EL (cell line): Measurements from ENCODE around the gene TSC22D2.

ENCODE experiments used
- DNase-seq: peaks from one replicate; pipeline ENCODE4 v3.0.0-alpha.2; 2016

TSC22D2 gene

DNA sequence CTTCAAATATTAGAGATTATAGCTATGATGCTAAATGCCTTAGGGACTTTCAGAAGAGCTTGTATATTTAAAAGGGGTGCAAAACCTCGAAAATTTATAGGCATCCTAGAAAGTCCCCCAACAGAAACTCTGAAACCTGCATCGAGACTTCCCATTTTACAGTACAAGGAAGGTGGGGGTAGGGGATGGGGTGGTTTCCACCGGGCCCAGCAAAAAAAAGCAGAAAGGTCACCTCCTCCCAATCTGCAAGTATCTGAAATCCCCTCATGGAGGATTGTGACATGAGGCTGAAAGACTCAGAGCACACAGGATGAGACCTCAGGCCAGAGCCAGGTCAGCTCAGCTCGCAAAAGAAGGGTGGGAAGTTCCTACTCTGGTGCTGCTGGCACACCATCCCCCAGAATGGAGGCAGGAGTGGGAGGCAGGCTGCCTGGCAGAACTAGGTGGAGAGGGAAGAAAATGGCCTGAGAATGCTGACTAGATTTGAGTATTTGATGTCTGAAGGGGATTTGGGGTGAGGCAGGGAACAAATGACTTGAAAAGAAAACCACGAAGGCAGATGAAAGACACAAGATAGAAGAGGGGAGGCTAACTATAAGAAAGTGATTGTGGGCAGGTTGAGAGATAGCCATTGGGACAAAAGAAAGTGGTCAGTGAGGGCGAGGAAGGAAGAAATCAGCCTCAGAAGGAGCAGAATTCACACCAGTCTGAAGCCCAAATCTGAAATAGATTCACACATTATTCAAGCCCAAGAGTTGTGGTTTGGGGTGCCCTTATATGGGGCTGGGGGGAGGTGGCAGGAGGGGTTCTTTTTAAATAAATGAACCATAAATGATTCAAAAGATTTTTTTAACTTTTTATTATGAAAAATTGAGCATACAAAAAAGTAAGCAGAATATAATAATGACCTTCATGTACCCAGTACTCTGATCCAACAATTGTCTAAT lies 22.5 kb upstream of the TSC22D2 start:
- no peak for DNase-seq

DNA sequence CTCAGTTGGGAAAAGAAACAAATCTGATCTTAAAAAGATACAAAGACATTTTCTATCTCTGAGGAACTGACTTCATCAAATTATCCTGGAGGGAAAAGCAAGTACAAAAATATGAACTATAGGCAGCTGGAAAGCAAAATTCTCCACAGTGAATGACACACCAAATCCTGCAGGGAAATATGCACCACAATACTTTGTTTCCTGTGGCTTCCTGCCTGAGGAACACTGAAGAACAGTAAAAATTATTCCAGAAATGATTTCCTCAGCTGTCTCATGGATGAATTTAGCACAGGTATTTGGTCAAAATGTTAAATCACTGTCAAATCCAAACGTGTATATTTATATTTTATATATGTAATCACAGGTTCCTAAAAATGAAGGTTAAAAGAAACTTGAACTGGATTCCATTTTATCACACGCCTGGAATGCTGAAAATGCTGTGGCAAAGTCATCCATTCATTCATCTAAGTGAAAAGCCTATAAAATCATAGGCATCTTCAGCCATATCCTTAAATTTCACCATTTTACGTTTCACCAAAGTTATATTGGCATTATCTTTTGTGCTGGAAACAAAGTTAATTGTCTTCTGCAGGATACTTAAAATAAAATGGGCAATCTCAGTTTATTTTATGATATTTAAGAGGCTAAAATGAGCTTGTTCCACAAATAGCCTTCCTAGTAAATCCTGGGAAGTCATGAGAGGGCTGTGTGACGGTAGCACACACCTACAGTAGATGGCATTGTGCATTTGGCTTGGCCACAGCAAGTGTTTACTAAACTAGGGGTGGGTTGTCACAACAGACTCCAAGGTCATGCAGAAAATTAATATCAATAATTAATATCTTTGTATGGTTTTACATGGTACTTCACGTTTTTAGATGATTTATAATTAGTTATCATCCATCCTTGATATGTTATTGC lies 19.3 kb upstream of the TSC22D2 start:
- peak; percentile 54 for DNase-seq

DNA sequence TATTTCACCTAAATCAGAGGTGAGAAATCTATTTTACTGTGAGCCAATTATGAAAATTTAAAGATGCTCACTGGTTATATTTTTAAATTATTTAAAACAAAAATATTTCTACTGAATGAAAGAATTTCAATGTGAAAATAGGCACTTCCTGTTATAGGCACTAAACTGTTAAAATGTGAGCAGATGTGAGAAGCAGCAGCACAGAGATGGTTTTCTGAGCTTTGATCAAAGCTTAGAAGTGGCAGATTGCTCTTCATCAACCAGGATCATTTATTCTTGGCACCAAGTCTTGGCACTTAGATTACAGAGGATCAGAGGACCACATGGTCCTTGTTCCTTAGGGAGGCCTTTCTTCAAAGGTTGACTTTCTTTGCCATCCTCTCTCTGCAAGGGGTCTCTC lies 18.0 kb upstream of the TSC22D2 start:
- DNase-seq: no peak

DNA sequence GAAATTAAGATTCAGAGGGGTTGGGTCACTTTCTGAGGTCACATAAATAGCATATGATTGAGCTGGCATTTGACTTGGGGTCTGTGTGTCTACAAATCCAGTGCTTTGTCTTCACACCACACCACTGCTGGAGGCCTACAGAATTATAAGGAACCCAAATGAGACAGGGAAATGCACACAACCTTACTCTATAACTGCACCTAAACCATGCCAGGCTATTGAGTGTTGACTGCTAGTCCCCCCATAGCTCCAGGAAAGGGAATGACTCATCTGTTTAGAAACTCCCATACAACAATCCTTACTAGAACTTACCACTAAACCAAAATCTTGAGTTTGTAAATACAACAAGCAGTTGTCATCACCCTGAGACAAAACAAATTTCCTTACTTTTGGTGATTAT lies 16.9 kb upstream of the TSC22D2 start:
- peak; percentile 57 for DNase-seq

DNA sequence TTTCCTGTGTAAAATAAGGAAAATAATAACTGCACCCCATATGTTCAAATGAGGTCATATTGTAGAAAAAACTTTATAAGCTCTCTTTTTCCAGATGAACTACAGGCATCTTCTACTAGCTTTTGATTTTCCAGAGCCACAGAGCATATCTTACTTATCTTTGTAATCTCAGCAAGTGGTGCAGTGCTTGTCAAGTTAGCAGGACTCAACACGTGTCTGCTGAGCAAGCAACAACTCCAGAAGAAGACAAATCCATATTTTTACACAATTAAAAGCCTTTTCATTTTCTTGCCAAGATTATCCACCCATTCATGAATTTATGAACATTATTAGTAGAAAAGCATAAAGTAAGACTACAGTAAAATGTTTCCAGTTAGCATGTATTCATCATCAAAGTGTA lies 14.4 kb upstream of the TSC22D2 start:
- no peak for DNase-seq

DNA sequence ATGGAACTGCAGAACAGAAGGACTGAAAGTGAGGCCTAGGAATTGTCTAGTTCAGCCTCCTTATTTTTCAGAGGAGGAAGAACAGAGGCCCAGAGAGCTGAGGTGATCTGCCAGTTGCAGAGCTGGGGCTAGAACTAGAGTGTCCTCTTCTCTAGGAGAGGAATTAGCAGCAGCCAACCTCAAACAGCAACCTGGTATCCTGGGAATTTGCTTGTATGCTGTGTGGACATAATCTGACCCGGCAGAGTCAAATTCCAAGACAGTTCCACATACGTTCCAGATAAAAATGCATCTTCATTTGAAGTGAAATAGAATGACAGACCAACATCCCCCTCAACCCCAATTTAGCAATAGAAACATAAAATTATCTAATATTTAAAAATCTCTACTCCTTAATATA lies 13.5 kb upstream of the TSC22D2 start:
- no peak for DNase-seq

DNA sequence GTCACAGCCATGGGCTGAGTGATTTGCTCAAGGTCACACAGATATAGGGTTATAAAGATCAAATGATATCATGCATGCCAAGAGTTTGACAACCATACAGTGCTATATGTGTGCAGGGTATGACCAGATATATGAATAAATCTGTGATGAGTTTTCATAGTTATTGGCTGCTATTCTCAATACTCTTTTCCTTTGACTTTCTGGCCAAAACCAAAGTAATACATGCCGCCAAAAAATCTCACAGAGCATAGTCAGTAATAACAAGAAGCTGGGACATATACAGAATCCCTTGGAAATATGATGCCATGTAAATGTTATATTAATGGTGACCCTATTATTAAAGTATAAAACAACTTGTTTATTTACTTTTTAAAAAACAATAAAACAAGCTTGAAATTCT lies 11.6 kb upstream of the TSC22D2 start:
- no peak for DNase-seq

DNA sequence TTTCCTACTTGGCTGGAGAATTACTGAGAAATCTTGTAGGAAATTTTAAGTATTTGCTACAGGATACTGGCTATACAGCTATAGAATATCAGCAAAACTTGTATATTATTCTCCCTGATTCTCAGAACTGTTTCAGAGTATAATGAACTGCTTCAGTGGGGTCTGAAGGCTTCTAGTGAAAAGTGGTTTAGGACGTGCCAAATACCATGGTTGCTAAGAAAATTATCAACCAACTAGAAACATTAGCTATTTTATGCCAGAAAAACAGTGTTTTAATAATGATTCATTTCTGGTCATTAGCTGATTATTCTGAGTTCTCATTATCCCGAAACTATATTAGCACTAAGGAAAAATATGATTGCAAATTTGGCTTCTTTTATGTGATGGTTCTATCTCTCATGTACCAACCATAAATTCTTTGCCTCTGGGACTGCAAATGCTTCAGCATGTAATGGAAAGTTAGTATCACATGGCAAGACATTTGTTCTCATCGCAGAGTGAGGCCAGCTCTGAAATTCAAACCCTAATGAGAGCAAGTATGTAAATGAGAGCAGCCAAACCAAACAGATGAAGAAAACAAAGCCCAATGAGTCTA lies 11.0 kb upstream of the TSC22D2 start:
- DNase-seq: no peak

DNA sequence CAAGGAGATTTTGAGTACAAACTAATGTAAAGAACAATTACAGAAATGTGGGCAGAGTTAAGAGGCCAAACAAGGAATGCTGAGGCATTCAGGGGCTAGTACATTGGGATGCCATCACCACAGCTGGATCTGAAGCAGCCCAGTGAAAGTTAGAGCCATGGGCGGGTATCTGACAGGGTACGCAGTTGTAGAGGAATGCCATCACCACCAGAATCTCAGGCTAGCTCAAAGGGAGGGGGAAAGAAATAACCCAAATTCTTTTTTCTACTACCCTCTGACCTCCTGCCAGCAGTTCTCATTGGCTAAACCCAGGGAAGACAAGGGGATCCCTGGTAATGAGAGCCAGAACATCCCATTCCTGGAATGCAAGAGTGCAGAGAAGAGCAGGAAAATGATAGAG lies 9.0 kb upstream of the TSC22D2 start:
- no peak for DNase-seq

DNA sequence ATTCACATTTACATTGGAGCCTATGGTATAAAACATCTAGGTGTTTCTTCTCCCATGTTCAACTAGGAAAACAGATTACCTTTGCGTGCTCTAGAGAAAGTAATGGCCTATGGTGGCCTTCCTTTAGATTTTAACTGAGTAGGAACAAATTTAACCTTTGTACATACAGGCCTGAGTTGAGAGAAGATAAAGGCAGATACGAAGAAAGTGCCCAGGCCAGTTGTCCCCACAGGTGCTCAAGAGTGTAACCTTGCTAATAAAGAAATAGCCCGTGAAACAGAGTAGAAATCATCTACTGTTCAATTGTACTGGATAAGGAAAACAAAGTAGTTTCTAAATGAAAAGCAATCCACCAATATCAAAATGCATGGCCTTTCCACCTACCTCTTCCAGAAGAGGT lies 6.8 kb upstream of the TSC22D2 start:
- no peak for DNase-seq

DNA sequence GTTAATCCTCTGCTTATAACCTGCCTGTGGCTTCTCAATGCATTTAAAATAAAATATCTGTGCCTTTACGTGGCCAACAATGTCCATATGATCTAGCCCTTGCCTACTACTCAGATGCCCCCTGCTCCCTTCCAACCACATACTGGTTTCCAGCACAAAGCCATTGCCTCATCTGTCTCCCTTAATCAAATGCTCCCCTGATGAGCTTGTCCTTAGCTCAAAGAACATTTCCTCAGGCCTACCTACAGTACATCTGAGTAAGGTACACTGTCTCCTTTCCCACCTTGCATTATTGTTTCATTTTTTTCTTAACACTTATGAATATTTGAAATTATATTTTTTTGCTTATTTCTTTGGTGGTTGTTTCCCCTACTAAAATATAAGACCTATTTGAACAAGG lies 5.9 kb upstream of the TSC22D2 start:
- DNase-seq: no peak

DNA sequence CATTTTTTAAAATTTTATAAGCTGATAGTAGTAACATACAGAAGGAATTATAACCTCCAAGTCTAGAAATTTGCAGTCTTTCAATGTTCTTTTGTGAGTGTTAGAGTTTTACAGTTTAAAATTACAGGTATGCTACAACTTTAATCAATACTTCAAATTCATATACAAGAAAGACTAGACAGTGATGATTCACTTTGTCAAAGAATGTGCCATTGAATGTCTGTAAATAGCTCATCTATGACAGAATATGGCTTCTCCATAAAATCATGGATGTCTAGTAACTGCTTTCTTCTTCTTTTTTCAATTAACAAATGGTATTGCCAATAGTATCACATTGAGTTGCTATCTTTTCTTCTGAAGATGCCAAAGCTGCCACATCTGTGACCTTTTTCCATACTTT lies 4.1 kb upstream of the TSC22D2 start:
- no peak for DNase-seq

DNA sequence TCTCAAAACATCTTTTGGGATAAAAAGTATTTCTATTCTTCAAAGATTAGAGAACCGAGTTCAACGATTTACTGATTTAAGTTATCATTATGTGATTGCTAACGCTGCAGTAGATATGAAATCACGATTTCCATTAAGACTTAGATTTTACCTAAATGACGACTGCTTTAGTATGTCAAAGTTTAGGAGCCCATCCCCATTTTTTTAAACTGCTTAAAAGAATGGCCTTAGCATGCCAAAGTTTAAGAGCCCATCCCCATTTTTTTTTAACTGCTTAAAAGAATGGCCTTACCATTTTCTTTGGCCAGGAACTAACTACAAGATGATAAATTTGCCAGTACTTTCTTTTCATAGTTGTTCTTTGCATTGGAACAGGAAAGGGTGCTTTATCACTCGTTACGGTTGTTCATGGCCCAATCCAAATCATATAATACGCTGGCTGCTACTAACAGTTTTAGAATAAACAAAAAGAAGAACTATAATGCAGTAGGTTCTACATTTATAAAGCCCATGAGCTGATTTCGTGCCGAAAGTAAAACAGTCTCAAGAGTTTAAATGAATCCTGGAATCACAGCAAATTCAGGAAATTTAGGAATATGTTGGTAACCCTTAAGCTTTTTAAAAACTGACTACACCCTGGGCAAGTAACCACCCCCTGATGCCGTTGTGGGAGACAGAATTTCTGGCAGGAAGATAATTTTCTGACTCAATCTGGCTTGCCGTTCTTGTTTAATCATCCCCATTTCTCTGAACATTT lies 869 bp upstream of the TSC22D2 start:
- no peak for DNase-seq

DNA sequence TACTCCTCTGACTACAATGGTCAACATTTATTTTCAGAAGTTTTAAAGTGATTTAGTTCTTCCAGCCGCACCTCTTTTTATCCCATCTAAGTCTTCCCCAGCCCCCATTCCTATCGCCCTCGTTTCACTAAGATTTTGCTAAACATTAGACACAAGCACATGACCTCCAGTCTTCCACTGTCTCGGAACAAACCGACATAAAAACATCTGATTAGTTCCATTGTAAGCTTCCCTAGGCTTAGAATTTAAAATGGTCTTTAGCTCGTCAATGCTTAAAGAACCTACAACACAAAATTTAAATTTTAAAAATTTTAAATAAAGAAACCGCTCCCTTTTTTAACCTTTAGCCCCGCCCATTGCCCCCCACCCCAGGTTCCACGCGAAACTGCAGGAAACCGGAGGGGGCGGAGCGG lies 284 bp upstream of the TSC22D2 start:
- peak; percentile 71 for DNase-seq

DNA sequence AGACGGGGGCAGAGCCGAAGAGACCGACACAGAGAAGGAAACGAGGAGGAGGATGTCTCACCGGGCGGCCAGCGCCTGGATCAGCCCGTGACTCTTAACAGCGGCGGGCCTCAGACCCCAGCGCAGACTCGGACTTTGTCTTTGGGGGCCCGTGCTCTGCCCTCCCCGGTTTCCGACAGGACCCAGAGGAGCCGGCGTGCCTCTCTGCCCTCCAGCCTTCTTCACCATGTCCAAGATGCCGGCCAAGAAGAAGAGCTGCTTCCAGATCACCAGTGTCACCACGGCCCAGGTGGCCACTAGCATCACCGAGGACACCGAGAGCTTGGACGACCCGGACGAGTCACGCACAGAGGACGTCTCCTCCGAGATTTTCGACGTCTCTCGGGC lies 1.0 kb downstream of the TSC22D2 start:
- no peak for DNase-seq

DNA sequence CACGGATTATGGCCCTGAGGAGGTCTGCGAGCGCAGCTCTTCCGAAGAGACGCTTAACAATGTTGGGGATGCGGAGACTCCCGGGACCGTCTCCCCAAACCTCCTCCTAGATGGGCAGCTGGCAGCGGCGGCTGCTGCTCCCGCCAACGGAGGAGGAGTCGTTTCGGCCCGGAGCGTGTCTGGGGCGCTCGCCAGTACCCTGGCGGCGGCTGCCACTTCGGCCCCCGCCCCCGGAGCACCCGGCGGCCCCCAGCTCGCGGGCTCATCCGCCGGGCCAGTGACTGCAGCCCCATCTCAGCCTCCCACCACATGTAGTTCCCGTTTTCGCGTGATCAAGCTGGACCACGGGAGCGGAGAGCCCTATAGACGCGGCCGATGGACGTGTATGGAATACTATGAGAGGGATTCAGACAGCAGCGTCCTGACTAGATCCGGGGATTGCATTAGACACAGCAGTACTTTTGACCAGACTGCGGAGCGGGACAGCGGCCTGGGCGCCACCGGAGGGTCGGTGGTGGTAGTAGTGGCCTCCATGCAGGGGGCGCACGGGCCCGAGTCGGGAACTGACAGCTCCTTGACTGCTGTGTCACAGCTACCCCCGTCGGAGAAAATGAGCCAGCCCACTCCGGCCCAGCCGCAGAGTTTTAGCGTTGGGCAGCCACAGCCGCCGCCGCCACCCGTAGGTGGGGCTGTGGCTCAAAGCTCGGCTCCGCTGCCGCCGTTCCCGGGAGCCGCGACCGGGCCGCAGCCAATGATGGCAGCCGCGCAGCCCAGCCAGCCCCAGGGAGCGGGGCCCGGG lies 1.6 kb downstream of the TSC22D2 start:
- DNase-seq: peak; percentile 56

DNA sequence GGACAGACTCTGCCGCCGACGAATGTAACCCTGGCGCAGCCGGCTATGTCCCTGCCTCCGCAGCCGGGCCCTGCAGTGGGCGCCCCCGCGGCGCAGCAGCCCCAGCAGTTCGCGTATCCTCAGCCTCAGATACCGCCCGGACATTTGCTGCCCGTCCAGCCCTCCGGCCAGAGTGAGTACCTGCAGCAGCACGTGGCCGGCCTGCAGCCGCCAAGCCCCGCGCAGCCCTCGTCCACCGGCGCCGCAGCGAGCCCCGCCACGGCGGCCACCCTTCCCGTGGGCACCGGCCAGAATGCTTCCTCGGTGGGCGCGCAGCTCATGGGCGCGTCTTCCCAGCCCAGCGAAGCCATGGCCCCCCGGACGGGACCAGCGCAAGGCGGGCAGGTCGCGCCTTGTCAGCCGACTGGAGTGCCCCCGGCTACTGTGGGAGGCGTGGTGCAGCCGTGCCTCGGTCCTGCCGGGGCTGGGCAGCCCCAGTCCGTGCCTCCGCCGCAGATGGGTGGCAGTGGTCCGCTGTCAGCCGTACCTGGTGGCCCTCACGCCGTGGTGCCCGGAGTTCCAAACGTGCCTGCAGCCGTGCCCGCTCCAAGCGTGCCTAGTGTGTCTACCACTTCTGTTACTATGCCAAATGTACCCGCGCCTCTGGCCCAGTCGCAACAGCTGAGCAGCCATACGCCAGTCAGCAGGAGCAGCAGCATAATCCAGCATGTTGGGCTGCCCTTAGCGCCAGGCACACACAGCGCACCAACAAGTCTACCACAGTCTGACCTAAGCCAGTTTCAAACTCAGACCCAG lies 2.4 kb downstream of the TSC22D2 start:
- peak; percentile 52 for DNase-seq

DNA sequence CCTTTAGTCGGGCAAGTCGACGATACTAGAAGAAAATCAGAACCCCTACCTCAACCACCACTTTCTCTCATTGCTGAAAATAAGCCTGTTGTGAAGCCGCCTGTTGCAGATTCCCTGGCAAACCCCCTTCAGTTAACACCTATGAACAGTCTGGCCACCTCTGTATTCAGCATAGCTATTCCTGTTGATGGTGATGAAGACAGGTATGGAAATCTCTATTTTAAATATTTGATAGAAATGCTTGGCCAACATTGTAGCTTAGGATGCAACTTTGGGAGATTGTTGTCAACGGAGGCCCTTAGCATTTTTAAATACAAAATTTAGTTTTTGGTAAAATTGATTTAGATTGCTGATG lies 3.0 kb downstream of the TSC22D2 start:
- no peak for DNase-seq

DNA sequence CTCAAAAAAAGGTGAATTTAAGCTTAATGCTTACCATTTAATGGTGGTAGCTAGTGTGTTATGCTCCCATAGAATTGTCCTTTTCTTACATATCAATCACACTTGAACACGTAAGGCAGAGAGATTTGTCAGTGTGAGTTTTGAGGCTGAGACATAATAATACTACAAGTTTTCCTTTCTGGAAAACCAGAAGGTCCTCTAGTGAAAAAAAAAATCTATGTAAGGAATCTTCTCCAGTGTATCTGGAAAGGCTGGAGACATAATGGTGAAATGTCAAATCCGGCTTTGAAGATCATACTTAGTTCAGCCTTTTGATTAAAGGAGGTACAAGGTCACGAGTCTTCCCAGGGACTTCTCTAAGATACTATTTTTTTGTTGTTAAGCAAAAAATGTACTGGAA lies 3.4 kb downstream of the TSC22D2 start:
- DNase-seq: no peak

DNA sequence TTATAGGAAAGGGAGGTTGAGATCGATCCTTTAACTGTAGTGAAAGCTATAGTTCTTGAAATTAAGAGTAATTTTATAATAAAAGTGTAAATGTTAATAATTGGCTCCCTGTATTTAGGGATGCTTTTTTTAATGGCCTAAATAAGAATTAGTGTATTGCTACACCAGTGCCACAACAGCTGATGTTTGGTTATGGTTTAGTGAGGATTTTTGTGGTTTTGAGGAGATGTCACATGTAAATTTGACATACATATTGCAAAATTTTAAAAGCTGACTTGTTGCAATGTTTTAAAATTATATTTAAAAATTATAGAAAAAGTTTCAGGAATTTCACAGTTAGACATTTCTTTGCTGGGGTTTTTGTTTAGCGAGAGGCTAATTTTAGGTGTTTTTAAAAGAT lies 3.9 kb downstream of the TSC22D2 start:
- no peak for DNase-seq
